Activated CD8-positive, alpha-beta memory T cell treated with anti-CD3 and anti-CD28 coated beads for 1 hour (primary cell): ENCODE data around the gene AGAP2.
"Not testable (repeated sequence)": the region's sequence is repeated elsewhere in the genome, so short reads cannot be mapped to it uniquely, and the experiment has no call there.

ENCODE experiments used
- DNase-seq, 2 donors: peaks; one replicate each; pipeline ENCODE4 v3.0.0-alpha.2; 2020; ENCODE audit warnings: low read depth in 1 of 2; ENCODE audit errors: extremely low read depth in 1 of 2

The AGAP2 gene

GRCh38 chr12:57738661-57739237, at the start of gene AGAP2:
Gene AGAP2 (minus strand): TSS chr12:57738742. CDS start chr12:57738246, 496 bp downstream.
- DNase-seq: no peak

DNA sequence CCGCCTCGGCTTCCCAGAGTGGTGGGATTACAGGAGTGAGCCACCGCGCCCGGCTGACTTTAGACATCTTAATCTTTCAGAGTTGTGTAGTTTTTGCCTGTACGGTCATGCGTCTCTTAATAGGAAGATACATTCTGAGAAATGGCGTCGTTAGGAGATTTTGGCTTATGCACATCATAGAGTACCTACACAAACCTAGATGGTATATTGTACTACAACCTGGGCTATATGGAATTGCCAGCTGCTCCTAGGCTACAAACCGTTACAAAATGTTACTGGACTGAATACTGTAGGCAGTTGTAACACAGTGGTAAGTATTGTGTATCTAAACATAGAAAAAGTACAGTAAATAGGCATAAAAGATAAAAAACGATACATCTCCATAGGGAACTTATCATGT, 45.3 kb upstream of the AGAP2 start:
- no peak for DNase-seq

DNA sequence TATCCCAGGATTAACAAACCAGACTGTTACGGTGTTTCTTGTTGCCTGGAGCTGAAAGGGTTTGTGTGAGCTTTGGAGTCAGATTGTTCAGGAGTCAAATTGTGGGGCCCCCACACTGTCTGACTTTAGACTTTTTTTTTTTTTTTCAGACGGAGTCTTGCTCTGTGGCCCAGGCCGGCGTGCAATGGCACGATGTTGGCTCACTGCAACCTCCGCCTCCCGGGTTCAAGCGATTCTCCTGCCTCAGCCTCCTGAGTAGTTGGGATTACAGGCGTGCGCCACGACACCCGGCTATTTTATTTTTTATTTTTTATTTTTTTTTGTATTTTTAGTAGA, 44.9 kb upstream of the AGAP2 start:
- DNase-seq: no peak

GRCh38 chr12:57782608-57783465, 44.3 kb upstream of the AGAP2 start, which contains the start of gene TSFM:
Gene TSFM (plus strand): TSS chr12:57782787. CDS start chr12:57782802, 15 bp downstream.
- peak; percentile 93 to 98 for DNase-seq

DNA sequence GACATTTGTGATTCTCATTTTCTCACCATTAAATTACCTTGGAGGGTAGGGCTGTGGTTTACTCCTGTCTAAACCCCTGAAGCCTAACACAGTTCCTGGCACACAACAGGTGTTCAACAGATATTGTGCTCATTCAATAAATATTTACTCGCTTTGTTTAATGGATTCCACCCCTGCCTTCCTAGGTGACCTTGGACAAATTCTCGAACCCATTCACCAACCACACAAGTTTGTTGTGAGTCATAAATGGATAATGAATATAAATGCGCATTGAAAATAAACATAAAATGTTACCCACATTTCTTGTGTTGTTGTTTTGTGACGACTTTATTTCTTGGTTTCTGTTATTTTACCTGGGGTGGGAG, 43.7 kb upstream of the AGAP2 start:
- no peak for DNase-seq

GRCh38 chr12:57781801-57782200, 43.3 kb upstream of the AGAP2 start:
- DNase-seq: no peak

DNA sequence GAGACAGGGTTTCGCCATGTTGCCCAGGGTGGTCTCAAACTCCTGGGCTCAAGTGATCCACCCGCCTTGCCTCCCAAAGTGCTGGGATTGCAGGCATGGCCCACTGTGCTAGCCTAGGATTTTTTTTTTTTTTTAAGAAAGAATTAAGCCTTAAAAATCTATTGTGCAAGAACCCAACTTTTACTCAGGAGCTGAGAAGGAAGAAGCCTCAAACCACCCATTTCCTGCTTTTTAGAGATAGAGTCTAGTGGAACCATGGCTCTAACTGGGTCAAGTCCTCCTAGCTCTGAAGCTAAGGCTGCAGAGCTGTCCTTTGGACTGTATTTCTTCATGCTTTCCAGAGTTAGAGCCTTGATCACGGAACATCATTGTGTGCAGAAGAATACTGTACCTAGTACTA, 42.7 kb upstream of the AGAP2 start:
- no peak for DNase-seq

GRCh38 chr12:57780284-57780897, 41.8 kb upstream of the AGAP2 start:
- no peak for DNase-seq

GRCh38 chr12:57779736-57780135, 41.2 kb upstream of the AGAP2 start:
- no peak for DNase-seq

DNA sequence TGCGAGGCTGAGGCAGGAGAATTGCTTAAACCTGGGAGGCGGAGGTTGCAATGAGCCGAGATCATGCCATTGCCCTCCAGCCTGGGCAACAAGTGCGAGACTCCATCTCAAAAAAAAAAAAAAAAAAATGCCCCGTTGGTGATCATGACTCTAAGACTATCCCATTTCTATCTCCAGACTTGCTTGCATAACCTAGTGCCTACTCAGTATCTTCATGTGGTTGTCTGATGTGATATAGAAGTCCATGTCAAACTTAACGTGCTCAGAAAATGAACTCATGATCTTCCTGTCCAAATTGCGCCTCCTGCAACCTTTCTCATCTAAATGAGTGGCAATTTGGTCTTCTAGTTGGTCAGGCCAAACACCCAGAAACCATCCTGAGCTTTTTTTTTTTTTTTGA, 39.4 kb upstream of the AGAP2 start:
- DNase-seq: no peak

GRCh38 chr12:57777367-57777766, 38.8 kb upstream of the AGAP2 start:
- no peak for DNase-seq

DNA sequence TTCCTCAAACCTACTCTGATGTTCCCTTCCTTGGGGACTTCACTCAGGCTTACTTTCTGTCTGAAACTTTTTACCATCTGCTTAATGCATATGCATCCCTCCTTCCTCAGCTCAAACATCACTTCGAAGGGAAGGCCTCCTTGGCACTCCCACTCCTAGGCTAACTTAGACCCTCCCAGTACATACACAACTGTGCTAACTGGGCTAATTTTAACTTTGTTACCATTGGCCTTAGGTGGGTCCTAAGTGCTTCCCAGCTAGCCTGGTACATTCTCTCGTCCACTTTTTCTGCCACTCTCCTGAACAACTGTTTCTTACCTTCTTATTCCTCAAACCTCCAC, 37.7 kb upstream of the AGAP2 start:
- no peak for DNase-seq

GRCh38 chr12:57775563-57776246, 37.2 kb upstream of the AGAP2 start:
- no peak for DNase-seq

DNA sequence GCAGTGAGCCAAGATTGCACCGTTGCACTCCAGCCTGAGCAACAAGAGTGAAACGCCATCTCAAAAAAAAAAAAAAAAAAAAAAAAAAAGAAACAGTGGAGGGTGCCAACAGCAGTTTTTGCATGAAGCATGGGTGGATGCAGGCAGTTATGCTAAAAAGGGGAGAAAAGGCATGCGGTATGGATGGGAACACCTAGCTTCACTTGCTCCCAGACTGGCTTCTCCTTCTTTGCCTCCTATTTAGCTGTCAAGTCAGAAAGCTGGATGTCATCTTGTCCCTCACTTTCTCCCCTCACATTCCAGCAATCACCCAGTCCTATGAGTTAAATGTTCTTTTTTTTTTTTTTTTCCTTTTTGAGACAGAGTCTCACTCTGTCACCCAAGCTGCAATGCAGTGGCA, 36.5 kb upstream of the AGAP2 start:
- DNase-seq: no peak

- not testable (repeated sequence) for DNase-seq
Measured at GRCh38 chr12:57774634-57775033, 36.1 kb upstream of the AGAP2 start.

DNA sequence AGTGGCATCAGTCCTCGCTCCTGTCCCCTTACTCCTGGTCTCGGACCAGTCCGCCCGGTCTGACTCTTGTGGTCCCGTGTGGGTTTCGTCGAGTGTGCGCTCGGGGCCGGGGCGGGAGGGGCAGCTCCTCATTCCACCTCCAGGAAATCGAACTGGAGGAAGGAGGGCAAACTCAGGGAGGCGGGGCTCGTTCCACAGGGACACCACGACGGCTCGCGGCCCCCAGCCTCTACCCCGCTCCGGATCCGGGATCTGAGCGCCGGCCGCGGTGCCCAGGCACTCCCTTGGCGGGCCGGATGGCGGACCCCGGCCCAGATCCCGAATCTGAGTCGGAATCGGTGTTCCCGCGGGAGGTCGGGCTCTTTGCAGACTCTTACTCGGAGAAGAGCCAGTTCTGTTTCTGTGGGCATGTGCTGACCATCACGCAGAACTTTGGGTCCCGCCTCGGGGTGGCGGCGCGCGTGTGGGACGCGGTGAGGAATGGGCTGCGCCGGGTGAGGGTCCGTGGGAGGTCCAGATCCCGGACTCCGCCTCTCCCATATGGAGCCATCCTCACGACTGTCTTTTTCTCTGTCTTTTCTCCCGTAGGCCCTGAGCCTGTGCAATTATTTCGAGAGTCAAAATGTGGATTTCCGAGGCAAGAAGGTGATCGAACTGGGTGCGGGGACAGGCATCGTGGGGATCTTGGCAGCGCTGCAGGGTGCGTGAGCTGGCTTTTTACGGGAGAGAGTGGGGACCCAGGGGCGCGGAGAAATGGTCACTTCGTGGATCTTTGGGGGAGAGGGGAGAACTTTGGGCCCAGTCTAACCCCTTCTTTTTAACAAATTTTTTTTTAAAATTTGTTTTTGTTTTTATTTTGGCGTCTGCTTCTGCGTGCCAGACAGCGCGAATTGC, 34.1 kb upstream of the AGAP2 start, which contains the start of gene EEF1AKMT3:
EEF1AKMT3 (plus strand) TSS at position 186 of the 894 bp plus-strand sequence; CDS start at position 297, 111 bp downstream.
- no peak for DNase-seq

DNA sequence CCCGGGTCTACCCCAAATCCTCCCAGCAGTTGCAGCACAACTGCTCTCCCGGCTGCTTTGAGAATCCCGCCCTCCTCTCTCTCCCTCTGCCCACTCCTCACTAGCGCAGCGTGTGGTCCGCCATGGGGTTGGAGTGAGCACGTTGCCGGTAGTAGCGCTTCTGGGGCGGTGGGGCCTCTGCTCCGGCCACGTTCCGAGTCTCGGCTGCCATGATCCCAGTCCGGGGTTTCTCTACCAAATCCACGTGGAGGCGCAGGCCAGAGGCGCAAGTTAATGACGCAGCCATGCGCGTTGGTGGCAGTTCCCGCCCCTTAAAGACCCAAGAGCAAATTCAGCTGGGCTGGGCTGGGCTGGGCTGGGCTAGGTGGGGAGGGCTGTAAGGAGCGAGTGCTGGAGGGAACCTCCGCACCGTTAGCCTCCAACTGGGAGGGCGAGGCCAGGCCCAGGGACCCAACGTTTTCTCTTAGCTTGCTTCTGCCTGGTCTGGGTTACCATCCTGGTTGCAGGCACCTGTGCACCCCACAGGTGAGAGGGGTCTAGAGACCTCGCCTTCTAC, 33.4 kb upstream of the AGAP2 start, which contains the start of gene METTL1:
METTL1 (minus strand) TSS at position 233 of the 556 bp plus-strand sequence; CDS start at position 211, 22 bp downstream.
- DNase-seq: peak; percentile 70 to 77

DNA sequence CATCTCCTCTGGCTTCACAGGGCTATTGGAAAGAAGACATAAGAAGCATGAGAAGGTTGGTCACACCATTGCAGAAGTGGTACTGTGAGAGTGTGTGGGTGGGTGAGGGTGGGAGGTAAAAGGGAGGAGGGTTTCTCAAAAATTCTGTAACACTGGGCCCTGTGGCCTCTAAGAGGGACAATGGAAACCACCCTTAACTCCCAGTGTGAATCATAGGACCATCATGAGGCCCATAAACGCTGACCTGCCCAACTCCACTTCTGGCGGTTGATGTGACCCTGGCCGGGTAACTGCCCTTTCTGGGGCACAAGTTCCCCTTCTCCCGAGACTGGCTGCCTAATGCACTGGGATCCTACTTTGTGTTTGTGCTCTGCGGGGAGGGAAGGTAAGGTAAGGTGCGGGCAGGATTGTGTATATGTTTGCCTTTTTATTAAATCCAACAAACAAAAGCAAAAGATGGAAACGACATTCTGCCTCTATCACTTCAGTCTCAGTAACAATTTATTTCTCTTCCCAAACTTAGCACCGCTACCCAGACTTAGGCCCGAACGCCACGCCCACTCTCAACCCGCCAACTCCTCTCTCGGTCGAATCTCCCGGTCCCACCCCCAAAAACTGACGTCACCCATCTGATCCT, 32.8 kb upstream of the AGAP2 start:
- peak in 1 of 2 donors; percentile 68 for DNase-seq

GRCh38 chr12:57770734-57771133, 32.2 kb upstream of the AGAP2 start:
- no peak for DNase-seq

DNA sequence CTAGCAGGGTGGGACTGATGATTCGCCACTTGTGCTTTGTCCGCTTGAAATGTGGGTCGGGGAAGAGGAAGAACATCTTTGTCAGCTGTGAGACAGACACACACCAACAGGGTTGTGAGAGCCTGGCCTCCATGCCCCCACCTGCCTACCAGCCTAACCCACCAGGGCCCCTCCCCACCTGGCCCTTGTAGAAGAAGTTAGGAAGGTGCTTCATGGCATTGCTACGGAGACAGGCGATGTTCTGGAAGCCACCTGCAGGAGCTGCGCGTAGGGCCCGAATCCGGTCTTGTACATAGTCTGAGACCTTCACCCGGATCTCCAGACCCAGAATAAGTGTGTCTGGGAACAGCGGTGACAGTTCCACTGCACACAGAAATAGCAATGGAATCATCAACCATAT, 31.1 kb upstream of the AGAP2 start:
- DNase-seq: no peak
